Islet of Langerhans (tissue), 1 donor: ENCODE measurements around the gene CHST11.

ENCODE experiments used
- FAIRE-seq: peaks from one replicate; lab custom pipeline; 2011; peaks lifted over from hg19 to GRCh38; lab: Jason Lieb, UNC

Gene CHST11

GRCh38 chr12:104434129-104434528 is 22.6 kb upstream of the CHST11 start:
- FAIRE-seq, result no peak

- FAIRE-seq, result no peak
Measured at GRCh38 chr12:104435175-104435574, 21.6 kb upstream of the CHST11 start.

GRCh38 chr12:104435765-104436164 is 21.0 kb upstream of the CHST11 start:
- FAIRE-seq, result no peak

GRCh38 chr12:104436790-104437189 is 20.0 kb upstream of the CHST11 start:
- FAIRE-seq, result no peak

GRCh38 chr12:104438134-104438533 is 18.6 kb upstream of the CHST11 start:
- FAIRE-seq, result no peak

GRCh38 chr12:104439137-104439536 is 17.6 kb upstream of the CHST11 start:
- no peak for FAIRE-seq

- FAIRE-seq, result no peak
Measured at GRCh38 chr12:104443008-104443407, 13.7 kb upstream of the CHST11 start.

- no peak for FAIRE-seq
Measured at GRCh38 chr12:104446646-104447421, 9.9 kb upstream of the CHST11 start.

GRCh38 chr12:104448031-104448430 is 8.7 kb upstream of the CHST11 start:
- FAIRE-seq, result no peak

- FAIRE-seq, result no peak
Measured at GRCh38 chr12:104448451-104448850, 8.3 kb upstream of the CHST11 start.

GRCh38 chr12:104450700-104451099 is 6.0 kb upstream of the CHST11 start:
- no peak for FAIRE-seq

GRCh38 chr12:104452087-104452486 is 4.7 kb upstream of the CHST11 start:
- no peak for FAIRE-seq

- no peak for FAIRE-seq
Measured at GRCh38 chr12:104453133-104453532, 3.6 kb upstream of the CHST11 start.

GRCh38 chr12:104454997-104455396 is 1.8 kb upstream of the CHST11 start:
- FAIRE-seq, result no peak

GRCh38 chr12:104455578-104456416 is 951 bp upstream of the CHST11 start:
- no peak for FAIRE-seq

- FAIRE-seq, result no peak
Measured at GRCh38 chr12:104456950-104457745, 400 bp downstream of the CHST11 start.

- FAIRE-seq, result no peak
Measured at GRCh38 chr12:104457746-104458693, 1.3 kb downstream of the CHST11 start.

GRCh38 chr12:104458694-104459367 is 2.1 kb downstream of the CHST11 start:
- no peak for FAIRE-seq

- no peak for FAIRE-seq
Measured at GRCh38 chr12:104459368-104459909, 2.7 kb downstream of the CHST11 start.

GRCh38 chr12:104460041-104460719 is 3.4 kb downstream of the CHST11 start:
- no peak for FAIRE-seq
